Astrocyte of the cerebellum (primary cell): ENCODE results near the gene FYB2.

Experiments used
- DNase-seq: peaks from one replicate; pipeline ENCODE4 v3.0.0-alpha.2; 2011; ENCODE audit warnings: low read depth
- H3K4me3 ChIP-seq: 2 replicates; pipeline ENCODE4 v1.5.1; 2011; ENCODE audit warnings: mild to moderate bottlenecking, low read depth, low read length, moderate library complexity
- in situ Hi-C: cut with HindIII; loops from 2 replicates; pipeline ENCODE4 v1.10.0; 2017; ENCODE audit warnings: low sequenced_read_pairs
- TF ChIP-seq, protein P1 (sequence below): IDR thresholded peaks from 2 replicates; pipeline ENCODE4 v1.5.1; 2012; ENCODE audit warnings: low read length, low read depth, moderate library complexity, mild to moderate bottlenecking; ENCODE audit errors: missing control alignments

FYB2 gene

DNA sequence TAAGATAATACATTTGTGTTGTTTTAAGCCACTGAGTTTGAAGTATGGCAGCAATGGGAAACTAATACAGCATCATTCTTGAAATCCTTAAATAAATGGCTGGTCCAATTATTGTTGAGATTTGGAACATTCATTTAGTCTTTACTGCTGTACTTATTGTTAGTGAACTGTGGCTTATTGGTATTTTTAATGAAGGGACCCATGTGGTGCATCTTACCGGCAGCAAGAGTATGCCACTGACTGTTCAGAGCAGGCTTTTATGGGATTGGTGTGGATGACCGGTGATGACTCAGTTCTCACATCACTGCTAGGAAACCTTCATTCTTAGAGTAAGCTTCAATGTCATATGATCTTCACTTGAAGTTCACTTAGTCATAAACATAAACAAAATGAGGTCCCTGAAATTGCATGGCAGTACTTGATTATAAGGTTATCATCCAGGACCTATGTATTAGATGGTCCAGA lies 142.6 kb downstream of the FYB2 start:
- in situ Hi-C loops = no loop called here
- TF ChIP-seq, protein P1, sequence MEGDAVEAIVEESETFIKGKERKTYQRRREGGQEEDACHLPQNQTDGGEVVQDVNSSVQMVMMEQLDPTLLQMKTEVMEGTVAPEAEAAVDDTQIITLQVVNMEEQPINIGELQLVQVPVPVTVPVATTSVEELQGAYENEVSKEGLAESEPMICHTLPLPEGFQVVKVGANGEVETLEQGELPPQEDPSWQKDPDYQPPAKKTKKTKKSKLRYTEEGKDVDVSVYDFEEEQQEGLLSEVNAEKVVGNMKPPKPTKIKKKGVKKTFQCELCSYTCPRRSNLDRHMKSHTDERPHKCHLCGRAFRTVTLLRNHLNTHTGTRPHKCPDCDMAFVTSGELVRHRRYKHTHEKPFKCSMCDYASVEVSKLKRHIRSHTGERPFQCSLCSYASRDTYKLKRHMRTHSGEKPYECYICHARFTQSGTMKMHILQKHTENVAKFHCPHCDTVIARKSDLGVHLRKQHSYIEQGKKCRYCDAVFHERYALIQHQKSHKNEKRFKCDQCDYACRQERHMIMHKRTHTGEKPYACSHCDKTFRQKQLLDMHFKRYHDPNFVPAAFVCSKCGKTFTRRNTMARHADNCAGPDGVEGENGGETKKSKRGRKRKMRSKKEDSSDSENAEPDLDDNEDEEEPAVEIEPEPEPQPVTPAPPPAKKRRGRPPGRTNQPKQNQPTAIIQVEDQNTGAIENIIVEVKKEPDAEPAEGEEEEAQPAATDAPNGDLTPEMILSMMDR = no peak
- no peak overlapping the region for H3K4me3 ChIP-seq
- peak; percentile 53 for DNase-seq

DNA sequence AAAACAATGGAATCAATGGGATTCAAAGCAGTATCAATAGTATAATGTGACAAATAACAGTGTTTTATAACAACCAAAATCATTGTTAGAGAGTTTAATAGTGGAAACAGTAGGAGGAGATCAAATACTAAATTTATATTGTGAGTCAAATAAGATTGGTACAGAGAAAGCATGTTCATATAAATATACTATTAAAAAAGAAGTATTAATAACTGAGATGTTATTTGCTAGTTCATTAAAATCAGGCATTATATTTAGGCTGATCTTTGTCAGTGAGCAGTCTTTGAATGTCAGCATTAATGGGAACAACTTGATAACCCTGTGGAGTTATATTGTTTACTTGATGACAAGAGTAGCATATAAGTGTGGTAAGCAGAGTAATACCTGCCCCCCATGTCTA lies 143.4 kb downstream of the FYB2 start:
- no peak overlapping the region for H3K4me3 ChIP-seq
- TF ChIP-seq, protein P1 = no peak
- no peak for DNase-seq
- in situ Hi-C loops = no loop called here

DNA sequence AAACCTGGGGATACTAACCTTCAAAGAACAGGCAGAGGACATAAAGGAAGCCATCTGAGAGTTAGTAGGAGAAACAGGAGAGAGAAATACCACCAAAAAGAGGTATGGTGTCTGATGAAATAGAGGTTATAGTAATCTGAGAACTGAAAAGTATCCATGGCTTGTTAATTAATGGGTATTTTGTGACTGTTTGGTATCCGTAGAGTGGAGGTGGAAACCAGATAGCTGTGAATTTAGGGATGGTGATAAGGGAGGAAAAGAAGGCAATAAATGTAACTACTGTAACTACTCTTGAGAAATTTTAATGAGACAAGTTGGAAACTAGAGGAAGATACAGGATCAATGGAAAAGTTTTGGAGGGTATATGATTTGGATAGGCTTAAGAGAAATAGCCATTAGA lies 146.6 kb downstream of the FYB2 start:
- H3K4me3 ChIP-seq = no peak overlapping the region
- in situ Hi-C loops = no loop called here
- TF ChIP-seq, protein P1 = no peak
- DNase-seq = no peak

DNA sequence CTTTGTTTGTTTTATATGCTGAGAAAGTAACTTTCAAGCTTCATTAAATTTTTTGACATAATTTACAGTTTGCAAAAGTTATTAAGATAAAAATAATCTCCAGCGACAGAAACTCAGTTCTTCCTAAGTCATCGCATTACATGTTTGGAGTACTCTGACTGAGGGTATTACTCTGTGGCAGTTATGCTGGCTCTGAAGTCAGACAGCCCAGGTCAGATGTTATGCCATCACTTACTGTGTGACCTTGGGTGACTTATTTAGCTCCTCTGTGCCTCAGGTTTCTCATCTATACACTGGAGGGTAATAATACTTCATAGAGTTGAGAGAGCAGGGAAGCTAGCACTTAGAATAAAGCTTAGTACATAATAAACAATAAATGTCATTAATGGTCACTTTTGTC lies 147.7 kb downstream of the FYB2 start:
- TF ChIP-seq, protein P1 = no peak
- H3K4me3 ChIP-seq = no peak overlapping the region
- in situ Hi-C loops = no loop called here
- DNase-seq = no peak

DNA sequence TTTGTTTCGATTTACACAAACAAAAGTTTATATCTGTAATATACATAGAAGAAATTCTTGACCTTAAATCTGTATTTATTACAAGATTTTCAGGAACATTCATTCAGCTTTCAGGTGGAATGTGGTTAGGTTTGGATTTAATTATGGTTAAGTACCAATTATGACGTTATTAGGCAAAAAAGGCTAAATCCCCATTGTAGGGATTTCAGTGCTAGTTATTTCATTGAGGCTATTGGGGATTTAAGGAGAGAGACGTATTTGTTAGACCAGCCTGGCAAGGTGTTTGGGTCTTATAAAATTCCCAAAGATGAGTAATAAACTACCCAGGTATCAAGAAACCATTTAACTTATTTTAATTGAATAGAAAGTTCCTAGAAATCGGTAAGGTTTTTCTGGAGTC lies 148.1 kb downstream of the FYB2 start:
- in situ Hi-C loops = no loop called here
- H3K4me3 ChIP-seq = no peak overlapping the region
- no peak for DNase-seq
- TF ChIP-seq, protein P1 = no peak

DNA sequence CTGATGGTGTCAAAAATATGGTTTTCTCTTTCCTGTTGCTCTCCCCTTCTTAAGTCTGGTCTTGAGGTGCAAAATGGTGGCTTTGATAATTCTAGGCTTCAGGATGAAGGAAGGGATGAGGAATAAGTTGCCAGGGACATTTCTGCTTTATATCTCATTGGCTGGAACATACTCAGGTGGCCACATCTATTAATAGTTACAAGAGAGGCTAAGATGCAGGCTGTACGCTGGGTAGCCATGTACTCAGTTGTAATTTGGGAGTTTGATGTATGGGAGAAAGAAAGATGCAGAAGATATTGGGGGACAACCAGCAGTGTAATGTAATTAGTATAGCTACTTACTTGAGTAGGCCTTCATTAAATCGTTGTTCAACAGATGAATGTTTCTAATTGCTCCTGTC lies 148.9 kb downstream of the FYB2 start:
- in situ Hi-C loops = no loop called here
- TF ChIP-seq, protein P1 = no peak
- H3K4me3 ChIP-seq = no peak overlapping the region
- no peak for DNase-seq
